ENCODE data around the gene PKNOX2. TPM values are rescaled to one million over a fixed set of nuclear protein-coding genes. Genes with fewer than 3 reads are reported as not detected.

The PKNOX2 gene
- total and polyA plus RNA-seq, 10 of the 15 experiments (the other 5 are each of a cell fraction or from before 2014, with no cell fraction given): not detected

DNA sequence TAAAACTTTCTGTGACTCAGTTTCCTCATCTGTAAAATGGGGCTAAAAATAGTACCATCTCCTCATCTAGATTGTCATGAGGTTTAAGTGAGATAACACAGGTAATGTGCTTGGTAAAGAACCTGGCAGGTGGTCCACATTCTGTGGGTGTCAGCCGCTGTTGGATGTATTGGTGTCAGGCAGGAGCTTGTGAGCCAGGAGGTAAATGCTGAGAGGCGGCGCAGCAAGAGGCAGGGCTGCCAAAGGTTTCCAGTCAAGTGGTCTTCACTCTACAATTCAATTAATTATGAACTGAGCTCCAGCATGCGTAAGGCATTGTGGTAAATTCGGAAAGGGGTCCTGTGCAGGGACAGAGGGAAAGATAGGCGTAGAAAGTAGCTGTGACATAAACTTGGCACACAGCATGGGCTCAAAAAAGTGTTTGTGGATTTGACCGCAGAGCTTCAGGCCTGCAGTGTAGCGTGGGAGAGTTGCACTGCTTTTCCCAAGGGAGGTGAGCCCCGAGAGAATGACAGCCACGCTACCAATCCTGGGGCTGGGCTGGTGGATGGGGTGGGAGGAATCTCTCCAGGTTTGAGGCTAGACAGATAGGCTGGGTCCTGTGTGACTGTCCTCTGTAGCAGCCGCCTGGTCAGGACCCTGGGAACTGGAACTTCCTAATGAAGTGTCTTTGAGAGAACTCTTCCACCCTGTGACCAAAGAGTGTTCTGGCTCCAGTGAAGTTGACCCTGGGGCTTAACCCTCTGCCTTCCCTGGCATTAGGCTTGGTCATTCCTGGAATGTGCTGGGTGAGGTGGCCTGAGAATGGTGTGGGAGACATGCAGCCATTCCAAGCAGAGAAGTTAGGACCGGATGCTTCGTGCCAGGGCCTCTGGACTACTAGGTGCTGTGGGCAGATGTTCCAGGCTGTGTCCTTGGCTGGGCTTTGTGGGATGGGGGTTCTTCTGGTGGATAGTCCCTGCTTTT, 209.2 kb downstream of the PKNOX2 start (continued):
- TF ChIP-seq, protein P1, sequence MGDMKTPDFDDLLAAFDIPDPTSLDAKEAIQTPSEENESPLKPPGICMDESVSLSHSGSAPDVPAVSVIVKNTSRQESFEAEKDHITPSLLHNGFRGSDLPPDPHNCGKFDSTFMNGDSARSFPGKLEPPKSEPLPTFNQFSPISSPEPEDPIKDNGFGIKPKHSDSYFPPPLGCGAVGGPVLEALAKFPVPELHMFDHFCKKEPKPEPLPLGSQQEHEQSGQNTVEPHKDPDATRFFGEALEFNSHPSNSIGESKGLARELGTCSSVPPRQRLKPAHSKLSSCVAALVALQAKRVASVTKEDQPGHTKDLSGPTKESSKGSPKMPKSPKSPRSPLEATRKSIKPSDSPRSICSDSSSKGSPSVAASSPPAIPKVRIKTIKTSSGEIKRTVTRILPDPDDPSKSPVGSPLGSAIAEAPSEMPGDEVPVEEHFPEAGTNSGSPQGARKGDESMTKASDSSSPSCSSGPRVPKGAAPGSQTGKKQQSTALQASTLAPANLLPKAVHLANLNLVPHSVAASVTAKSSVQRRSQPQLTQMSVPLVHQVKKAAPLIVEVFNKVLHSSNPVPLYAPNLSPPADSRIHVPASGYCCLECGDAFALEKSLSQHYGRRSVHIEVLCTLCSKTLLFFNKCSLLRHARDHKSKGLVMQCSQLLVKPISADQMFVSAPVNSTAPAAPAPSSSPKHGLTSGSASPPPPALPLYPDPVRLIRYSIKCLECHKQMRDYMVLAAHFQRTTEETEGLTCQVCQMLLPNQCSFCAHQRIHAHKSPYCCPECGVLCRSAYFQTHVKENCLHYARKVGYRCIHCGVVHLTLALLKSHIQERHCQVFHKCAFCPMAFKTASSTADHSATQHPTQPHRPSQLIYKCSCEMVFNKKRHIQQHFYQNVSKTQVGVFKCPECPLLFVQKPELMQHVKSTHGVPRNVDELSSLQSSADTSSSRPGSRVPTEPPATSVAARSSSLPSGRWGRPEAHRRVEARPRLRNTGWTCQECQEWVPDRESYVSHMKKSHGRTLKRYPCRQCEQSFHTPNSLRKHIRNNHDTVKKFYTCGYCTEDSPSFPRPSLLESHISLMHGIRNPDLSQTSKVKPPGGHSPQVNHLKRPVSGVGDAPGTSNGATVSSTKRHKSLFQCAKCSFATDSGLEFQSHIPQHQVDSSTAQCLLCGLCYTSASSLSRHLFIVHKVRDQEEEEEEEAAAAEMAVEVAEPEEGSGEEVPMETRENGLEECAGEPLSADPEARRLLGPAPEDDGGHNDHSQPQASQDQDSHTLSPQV (IDR thresholded peaks at IDR 0.05): 0 out of 2 replicates have a peak, but pooled peaks have one; percentile 39
- TF ChIP-seq, protein P2, sequence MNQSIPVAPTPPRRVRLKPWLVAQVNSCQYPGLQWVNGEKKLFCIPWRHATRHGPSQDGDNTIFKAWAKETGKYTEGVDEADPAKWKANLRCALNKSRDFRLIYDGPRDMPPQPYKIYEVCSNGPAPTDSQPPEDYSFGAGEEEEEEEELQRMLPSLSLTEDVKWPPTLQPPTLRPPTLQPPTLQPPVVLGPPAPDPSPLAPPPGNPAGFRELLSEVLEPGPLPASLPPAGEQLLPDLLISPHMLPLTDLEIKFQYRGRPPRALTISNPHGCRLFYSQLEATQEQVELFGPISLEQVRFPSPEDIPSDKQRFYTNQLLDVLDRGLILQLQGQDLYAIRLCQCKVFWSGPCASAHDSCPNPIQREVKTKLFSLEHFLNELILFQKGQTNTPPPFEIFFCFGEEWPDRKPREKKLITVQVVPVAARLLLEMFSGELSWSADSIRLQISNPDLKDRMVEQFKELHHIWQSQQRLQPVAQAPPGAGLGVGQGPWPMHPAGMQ (IDR thresholded peaks at IDR 0.05; ENCODE audit: borderline replicate concordance): no peak
- TF ChIP-seq NR2C2 (IDR thresholded peaks at IDR 0.05; ENCODE audit: borderline replicate concordance, control insufficient read depth, insufficient read length, low read depth): no peak
- TF ChIP-seq MTA3 (IDR thresholded peaks at IDR 0.05; ENCODE audit: borderline replicate concordance, low read length): no peak
- TF ChIP-seq NFYB (IDR thresholded peaks at IDR 0.05; ENCODE audit: insufficient read depth, low read depth, low read length): 0 out of 2 replicates have a peak, but pooled peaks have one; percentile 32

Measured in GM12878 (cell line).